HG03025 (cell line): Measurements from ENCODE around the gene B3GLCT.

ENCODE experiments used
- ATAC-seq: cut with Tn5 transposase; IDR thresholded peaks from one replicate; pipeline ENCODE4 v1.9.1; 2021; ENCODE audit warnings: mild to moderate bottlenecking, moderate library complexity; ENCODE audit not compliant: unreplicated experiment, low FRiP score

The B3GLCT gene

GRCh38 chr13:31221057-31221456, 21.3 kb downstream of the B3GLCT start:
- ATAC-seq, result no peak

DNA sequence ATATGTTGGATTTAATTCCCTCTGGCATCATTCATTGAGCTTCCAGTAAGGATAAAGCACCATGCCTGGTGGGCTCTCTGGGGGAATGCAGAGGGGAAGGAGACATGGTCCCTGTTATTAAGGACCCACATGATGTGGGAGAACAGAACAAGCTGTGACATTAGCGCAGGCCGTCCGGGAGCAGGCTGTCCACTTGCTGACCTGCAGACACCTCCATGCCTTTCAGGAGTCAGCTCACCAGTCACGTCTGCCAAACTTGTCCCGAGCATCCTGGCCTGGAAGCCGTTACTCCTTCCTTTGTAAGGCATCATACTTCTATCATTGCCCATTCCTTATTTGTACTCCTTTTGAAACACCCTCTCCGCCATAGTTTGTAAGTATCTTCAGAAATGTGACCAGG, 23.4 kb downstream of the B3GLCT start:
- no peak for ATAC-seq

- no peak for ATAC-seq
Observed at GRCh38 chr13:31223640-31224039, 23.9 kb downstream of the B3GLCT start.

DNA sequence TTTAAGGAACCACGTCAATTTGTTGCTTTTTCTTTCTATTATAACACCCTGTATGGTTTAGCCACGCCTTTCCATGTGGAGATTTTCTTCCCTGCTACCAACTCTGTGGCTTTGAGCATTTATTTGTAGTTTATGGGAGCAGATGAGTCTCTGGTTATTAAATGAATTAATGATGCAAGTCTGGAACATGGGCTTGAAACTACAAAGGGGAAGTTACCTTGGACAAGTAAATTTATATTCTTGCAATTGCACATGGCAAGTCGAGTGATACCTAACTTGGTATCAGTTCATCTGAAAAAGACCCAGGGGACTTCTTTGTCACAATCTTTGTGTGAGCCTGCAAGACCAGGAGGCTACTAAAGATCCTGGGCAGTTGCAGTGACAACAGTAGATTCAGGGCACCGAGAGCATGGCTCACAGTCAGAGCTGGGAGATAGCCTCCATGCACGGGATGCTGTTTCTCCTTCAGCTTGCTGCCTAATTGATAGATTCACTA, 24.4 kb downstream of the B3GLCT start:
- no peak for ATAC-seq

DNA sequence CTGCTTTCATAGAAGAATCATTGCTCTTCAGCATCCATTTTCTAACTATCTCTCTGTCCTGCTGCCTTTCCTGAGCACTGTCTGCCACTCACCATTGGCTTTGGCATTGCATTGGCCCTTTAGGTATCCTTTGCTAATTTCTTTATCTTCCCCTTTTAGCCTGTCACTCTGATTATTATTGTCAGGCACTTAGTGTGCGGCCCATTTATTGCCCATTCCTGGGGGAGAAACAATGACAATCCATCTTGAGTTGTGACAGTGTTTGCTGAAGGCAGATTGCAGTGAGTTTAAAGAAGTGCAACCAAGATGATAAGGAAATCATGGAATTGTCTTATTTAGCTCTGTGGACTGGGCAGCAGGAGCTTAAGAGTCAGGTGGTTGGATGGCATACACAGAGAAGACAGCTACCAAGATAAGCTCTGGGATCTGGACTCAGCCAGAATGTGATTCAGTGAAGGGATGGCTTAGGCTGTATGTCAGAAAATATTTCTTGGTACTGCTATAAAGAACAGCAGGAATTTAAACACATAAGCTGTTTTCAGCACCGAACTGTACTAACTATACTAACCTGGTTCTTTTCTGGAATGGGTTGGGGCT, 25.3 kb downstream of the B3GLCT start:
- no peak for ATAC-seq

DNA sequence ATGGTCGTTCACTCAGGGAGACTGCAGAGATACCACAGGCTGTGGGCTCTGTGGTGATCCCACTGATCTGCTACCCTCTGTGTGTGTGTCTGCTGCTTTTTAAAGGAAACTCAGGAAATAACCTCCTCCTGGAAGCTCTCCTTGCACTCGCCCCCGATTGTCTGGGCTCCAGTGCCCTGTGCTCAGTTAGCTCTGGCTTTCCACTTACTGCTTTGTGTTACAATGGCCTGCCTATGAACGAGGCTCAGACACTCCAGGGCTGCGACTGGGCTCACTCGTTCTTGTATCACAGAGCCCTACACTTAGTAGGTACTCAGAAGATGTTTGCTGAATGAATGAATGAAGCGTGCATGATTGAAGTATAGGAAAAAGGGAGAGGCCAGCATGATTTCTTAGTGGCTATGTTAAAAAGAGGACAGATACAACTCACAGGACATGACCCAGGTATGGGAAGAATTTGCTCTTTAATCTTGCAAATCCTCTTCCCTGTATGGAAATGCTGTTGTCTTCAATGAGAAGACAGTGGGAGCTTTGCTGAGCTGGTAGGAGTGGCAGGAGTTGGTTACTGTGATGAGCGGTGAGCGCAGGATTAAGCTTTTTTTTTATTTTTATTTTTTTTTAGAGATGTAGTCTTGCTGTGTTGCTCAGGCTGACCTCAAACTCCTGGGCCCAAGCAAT, 26.4 kb downstream of the B3GLCT start:
- no peak for ATAC-seq

- ATAC-seq, result no peak
Observed at GRCh38 chr13:31227063-31227462, 27.3 kb downstream of the B3GLCT start.

- ATAC-seq, result no peak
Observed at GRCh38 chr13:31227870-31228269, 28.1 kb downstream of the B3GLCT start.

- no peak for ATAC-seq
Observed at GRCh38 chr13:31234729-31235128, 35.0 kb downstream of the B3GLCT start.

DNA sequence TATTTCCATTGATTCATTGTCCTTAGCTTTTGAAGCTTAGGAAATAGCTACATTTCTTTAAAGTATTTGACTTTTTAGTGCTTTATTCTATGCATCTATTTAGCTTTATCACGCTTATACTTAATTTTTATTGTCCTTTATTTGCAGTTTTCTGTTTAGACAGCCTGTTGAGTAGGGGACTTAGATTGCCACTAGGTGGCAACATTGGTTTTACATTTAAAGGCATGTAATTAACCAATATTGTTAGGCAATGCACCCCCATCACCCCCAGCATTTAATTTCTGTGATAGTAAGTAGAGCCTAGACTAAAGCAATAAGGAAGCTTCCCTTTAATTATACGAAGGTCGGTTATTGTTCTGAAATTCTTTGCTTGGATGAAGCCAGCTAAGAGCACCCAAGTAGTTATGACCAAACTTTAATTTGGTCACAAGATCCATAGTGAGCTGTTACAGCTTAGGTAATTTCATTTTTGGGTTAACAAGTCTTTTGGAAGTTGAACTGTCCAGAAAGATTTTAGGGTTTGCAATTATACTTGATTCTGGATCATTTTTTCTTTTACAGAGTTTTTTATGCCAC, 36.5 kb downstream of the B3GLCT start:
- ATAC-seq, result no peak

DNA sequence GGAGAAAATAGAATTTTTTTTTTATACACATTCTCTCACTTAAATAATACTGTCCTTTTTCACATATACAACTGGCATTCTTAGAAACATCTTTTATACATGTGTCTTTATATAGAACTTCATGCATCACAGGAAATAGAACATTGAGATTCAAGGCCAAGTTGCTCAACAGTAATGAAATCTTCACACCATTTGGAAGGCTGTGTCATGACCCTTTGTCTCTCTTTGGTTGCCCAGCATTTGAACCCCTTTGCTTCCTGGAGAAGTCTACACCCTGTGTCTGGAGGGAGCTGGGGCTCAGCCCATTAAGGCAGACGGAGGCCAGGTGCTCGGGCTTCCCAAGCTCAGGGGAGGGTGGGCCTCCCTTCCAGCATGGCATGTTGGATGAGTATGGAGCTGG, 41.1 kb downstream of the B3GLCT start:
- no peak for ATAC-seq

DNA sequence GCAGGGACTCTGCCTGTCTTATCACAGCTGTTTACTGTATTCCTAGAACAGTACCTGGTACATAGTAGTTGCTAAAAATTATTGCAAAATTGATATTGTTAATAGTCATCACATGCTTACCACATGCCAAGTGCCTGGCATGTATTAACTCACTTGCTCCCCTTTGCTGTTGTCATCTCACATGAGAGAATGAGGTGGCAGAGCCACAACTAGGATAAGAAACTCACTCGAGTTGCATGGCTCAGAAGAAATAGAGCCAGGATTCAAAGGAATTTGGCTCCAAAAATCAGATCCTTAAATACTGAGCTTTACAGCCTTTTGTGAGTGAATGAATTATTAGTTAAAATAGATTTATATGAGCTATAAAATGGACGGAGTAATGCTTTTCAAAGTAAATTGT, 42.6 kb downstream of the B3GLCT start:
- ATAC-seq, result no peak

GRCh38 chr13:31242916-31243315, 43.1 kb downstream of the B3GLCT start:
- no peak for ATAC-seq

GRCh38 chr13:31245598-31246373, 46.0 kb downstream of the B3GLCT start:
- ATAC-seq, result no peak

DNA sequence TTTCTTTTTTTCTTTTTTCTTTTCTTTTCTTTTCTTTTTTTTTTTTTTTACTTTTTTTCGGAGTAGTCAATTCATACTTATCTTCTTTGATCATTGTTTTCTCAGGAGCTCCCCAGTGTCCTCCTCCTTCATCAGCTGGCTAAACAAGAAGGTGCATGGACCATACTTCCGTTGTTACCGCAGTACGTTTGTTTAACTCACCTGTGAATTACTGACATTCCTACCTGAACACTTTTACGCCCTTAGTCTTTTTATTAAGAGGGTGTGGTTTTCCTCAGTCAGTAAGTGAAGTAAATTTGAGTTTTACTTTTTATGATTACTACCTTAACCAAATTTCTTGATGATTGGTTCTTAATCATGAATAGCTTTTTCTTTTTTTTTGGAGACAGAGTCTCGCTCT, 47.1 kb downstream of the B3GLCT start:
- no peak for ATAC-seq

- no peak for ATAC-seq
Observed at GRCh38 chr13:31248361-31248760, 48.6 kb downstream of the B3GLCT start.

DNA sequence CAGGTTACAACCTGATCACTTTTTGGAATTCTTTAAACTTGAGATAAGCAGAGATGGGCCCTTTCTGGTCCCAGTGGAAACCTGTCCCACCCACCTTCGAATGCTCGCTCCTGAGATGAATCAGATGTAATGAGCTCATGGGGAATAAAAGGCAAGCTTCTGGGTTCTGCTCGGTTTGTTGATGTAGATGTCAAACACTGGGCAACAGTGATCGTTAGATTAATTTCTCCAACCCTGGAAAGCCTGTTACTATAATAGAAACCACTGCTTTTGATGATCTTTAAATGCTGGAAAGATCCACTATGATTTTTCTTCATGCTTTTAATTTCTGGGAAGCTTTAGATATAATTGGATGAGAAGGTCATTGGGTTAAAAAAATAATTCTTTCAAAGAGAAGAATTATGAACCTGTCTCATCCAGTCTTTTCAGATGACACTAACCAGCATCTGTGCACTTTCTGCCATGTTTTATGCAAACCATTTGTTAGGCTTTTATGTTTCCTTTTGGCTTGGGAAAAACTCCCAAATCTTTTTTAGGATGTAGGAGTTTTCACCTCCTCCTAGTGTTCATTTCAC, 49.3 kb downstream of the B3GLCT start:
- ATAC-seq, result no peak

GRCh38 chr13:31250435-31250834, 50.7 kb downstream of the B3GLCT start:
- ATAC-seq, result no peak

- ATAC-seq, result no peak
Observed at GRCh38 chr13:31261241-31261640, 61.5 kb downstream of the B3GLCT start.

- ATAC-seq, result no peak
Observed at GRCh38 chr13:31263346-31263745, 63.6 kb downstream of the B3GLCT start.

DNA sequence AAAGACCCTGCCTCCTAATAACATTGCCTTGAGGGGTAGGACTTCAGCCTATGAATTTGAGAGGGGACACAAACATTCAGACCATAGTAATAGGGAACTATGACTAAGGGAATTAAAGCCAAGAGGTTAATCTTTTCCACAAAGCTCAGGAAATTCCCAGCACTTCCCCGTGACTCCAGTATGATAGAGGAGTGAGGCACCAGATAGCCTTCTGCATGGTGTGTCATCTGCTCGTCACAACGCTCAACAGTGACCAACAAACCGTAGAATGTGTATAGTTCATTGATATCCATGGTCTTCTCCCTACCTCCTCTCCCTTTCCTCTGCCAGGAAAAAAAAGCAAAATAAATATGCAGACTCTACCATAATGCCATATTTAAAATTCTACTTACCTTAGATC, 64.4 kb downstream of the B3GLCT start:
- ATAC-seq, result no peak
